Loucy (cell line): ENCODE data around the gene APLF.
"Not testable (repeated sequence)": the region's sequence is repeated elsewhere in the genome, so short reads cannot be mapped to it uniquely, and the experiment has no call there.

Experiments used
- H2AFZ ChIP-seq: fragments of 200-600 bp; sonication (generic); 2 replicates; pipeline ENCODE4 v1.6.0; 2016; ENCODE audit warnings: antibody characterized with exemption, mild to moderate bottlenecking, low read length, moderate library complexity
- H3F3A ChIP-seq: fragments of 200-600 bp; 2 replicates; pipeline ENCODE4 v1.6.0; 2016; ENCODE audit warnings: antibody characterized with exemption, low read depth, mild to moderate bottlenecking
- H3K27me3 ChIP-seq: fragments of 200-600 bp; sonication (generic); 2 replicates; pipeline ENCODE4 v1.6.1; 2014; ENCODE audit warnings: low read length, mild to moderate bottlenecking; ENCODE audit not compliant: insufficient read depth, poor library complexity, severe bottlenecking
- H3K36me3 ChIP-seq: fragments of 200-600 bp; sonication (generic); 2 replicates; pipeline ENCODE4 v1.6.1; 2016; ENCODE audit warnings: low read length; ENCODE audit not compliant: insufficient read depth
- H3K4me1 ChIP-seq: fragments of 200-600 bp; sonication (generic); 2 replicates; pipeline ENCODE4 v1.5.1; 2014; ENCODE audit warnings: low read length, mild to moderate bottlenecking; ENCODE audit not compliant: insufficient read depth, poor library complexity, severe bottlenecking
- H3K4me2 ChIP-seq: fragments of 200-600 bp; sonication (generic); 2 replicates; pipeline ENCODE4 v1.6.0; 2014; ENCODE audit warnings: antibody characterized with exemption, low read length, low read depth, mild to moderate bottlenecking; ENCODE audit not compliant: poor library complexity, severe bottlenecking
- H3K4me3 ChIP-seq: fragments of 200-600 bp; sonication (generic); 2 replicates; pipeline ENCODE4 v1.5.1; 2014; ENCODE audit warnings: low read length, mild to moderate bottlenecking, mixed read lengths; ENCODE audit not compliant: poor library complexity, severe bottlenecking
- H3K79me2 ChIP-seq: fragments of 200-600 bp; sonication (generic); 2 replicates; pipeline ENCODE4 v1.6.1; 2014; ENCODE audit warnings: low read length; ENCODE audit not compliant: insufficient read depth
- H3K9ac ChIP-seq: fragments of 200-600 bp; sonication (generic); 2 replicates; pipeline ENCODE4 v1.6.0; 2014; ENCODE audit warnings: mild to moderate bottlenecking, low read depth, low read length, moderate library complexity; ENCODE audit not compliant: poor library complexity, severe bottlenecking
- H3K9me2 ChIP-seq: fragments of 200-600 bp; sonication (generic); replicated peaks from 2 replicates; pipeline ENCODE4 v1.6.1; 2016; ENCODE audit warnings: low read depth, low read length, mixed read lengths
- H3K9me3 ChIP-seq: fragments of 200-600 bp; sonication (generic); 2 replicates; pipeline ENCODE4 v1.6.1; 2014; ENCODE audit warnings: mild to moderate bottlenecking, antibody characterized with exemption, low read length, low read depth; ENCODE audit not compliant: insufficient read depth
- H4K20me1 ChIP-seq: fragments of 200-600 bp; sonication (generic); 2 replicates; pipeline ENCODE4 v1.6.0; 2014; ENCODE audit warnings: antibody characterized with exemption, low read length, mild to moderate bottlenecking; ENCODE audit not compliant: insufficient read depth, poor library complexity, severe bottlenecking
- EZH2phosphoT487 ChIP-seq: fragments of 200-600 bp; IDR thresholded peaks from 2 replicates; pipeline ENCODE4 v1.6.1; 2018; ENCODE audit warnings: antibody characterized with exemption, mild to moderate bottlenecking, moderate library complexity, borderline replicate concordance
- TF ChIP-seq, protein P1 (sequence below): fragments of 200-600 bp; sonication (generic); conservative IDR thresholded peaks from 2 replicates; pipeline ENCODE4 v1.5.1; 2014; ENCODE audit warnings: mild to moderate bottlenecking, antibody characterized with exemption, low read length

APLF gene

DNA sequence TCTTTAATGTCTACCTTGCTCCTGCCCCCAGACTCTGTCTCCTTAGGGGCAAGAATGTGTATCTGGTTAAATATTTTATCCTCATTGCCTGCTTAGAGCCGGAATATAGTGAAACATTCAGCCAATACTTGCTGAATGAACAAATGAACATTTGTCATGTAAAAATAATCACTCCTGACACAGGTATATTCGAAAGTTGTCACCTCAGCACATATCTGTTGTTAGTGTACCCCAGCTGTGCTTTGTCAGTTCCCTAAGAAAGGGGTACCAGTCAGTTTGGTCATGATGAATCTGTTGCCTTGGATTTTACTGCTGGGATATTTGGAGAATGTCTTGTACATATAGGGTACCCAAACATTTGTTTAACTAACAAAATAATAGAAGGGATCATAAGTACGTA, 99.0 kb downstream of the APLF start:
- Histone ChIP-seq H3K79me2 (no peaks in the 10 kb centered on the region), H3K4me3 (no peak overlapping the region), H3K4me1 (no peaks in the 10 kb centered on the region), H3K9ac (no peak overlapping the region), H3K4me2 (no peak overlapping the region), H3K9me2 (no peaks in the 10 kb centered on the region), H4K20me1 (no peaks in the 10 kb centered on the region), H3K9me3 (no peaks in the 10 kb centered on the region), H2AFZ (no peak overlapping the region), H3K27me3 (peaks cover 36% of the 10 kb centered on the region), H3F3A (no peaks in the 10 kb centered on the region), H3K36me3 (no peaks in the 10 kb centered on the region)
- no peak for TF ChIP-seq EZH2phosphoT487
- TF ChIP-seq, protein P1, sequence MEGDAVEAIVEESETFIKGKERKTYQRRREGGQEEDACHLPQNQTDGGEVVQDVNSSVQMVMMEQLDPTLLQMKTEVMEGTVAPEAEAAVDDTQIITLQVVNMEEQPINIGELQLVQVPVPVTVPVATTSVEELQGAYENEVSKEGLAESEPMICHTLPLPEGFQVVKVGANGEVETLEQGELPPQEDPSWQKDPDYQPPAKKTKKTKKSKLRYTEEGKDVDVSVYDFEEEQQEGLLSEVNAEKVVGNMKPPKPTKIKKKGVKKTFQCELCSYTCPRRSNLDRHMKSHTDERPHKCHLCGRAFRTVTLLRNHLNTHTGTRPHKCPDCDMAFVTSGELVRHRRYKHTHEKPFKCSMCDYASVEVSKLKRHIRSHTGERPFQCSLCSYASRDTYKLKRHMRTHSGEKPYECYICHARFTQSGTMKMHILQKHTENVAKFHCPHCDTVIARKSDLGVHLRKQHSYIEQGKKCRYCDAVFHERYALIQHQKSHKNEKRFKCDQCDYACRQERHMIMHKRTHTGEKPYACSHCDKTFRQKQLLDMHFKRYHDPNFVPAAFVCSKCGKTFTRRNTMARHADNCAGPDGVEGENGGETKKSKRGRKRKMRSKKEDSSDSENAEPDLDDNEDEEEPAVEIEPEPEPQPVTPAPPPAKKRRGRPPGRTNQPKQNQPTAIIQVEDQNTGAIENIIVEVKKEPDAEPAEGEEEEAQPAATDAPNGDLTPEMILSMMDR, result no peak

DNA sequence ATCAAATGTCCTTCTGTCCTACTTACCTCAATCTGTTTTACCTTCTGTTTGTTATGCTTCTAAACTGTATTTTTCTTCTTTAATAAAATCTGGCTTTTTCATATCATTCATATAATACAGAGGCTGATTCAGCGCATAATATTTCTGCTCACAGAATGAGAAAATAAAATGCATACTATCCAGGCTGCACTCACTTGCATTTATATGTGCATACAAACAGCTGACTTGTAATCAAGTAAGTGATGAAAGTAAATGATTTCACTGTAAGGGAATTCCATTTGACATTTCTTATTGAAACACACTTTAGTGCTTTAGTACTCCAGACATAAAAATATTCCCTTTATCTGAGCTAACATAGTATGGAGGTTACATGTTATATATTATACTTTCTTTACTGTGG, 100.7 kb downstream of the APLF start:
- Histone ChIP-seq H3K9ac (no peak overlapping the region), H3K9me3 (no peaks in the 10 kb centered on the region), H3K4me1 (no peaks in the 10 kb centered on the region), H3F3A (no peaks in the 10 kb centered on the region), H3K36me3 (no peaks in the 10 kb centered on the region), H3K27me3 (peaks cover 22% of the 10 kb centered on the region), H4K20me1 (no peaks in the 10 kb centered on the region), H3K79me2 (no peaks in the 10 kb centered on the region), H2AFZ (no peak overlapping the region), H3K4me3 (no peak overlapping the region), H3K4me2 (no peak overlapping the region), H3K9me2 (no peaks in the 10 kb centered on the region)
- no peak for TF ChIP-seq EZH2phosphoT487
- TF ChIP-seq, protein P1, result no peak

DNA sequence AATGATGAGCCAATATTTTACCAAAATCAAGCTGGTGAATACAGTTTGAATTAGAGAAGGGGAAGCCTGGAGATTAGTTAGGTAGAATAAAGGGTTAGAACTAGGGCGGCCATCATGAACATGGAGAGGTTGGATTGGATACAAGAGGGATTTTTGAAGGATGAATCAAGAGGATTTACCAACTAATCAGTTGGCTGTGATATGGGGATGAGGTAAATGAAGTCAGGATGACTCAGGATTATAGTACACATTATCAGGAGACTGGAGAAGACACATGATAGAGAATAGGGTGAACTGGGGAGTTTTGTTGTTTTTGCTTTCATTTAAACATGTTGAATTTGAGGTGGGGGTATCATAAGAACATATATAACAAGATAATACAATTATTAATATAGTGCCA, 102.2 kb downstream of the APLF start:
- Histone ChIP-seq H3K4me1 (no peaks in the 10 kb centered on the region), H2AFZ (no peak overlapping the region), H3K9me2 (no peaks in the 10 kb centered on the region), H4K20me1 (no peaks in the 10 kb centered on the region), H3K4me2 (no peak overlapping the region), H3K27me3 (peaks cover 8% of the 10 kb centered on the region), H3K79me2 (no peaks in the 10 kb centered on the region), H3K9me3 (no peaks in the 10 kb centered on the region), H3K4me3 (no peak overlapping the region), H3F3A (no peaks in the 10 kb centered on the region), H3K36me3 (no peaks in the 10 kb centered on the region), H3K9ac (no peak overlapping the region)
- TF ChIP-seq EZH2phosphoT487, result no peak
- TF ChIP-seq, protein P1, result no peak

DNA sequence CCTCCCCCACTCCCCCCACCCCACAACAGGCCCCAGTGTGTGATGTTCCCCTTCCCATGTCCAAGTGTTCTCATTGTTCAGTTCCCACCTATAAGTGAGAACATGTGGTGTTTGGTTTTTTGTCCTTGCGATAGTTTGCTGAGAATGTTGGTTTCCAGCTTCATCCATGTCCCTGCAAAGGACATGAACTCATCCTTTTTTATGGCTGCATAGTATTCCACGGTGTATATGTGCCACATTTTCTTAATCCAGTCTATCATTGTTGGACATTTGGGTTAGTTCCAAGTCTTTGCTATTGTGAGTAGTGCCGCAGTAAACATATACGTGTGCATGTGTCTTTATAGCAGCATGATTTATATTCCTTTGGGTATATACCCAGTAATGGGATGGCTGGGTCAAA, 103.0 kb downstream of the APLF start:
- not testable (repeated sequence) for H3K9me2 ChIP-seq, H3K36me3 ChIP-seq, H3F3A ChIP-seq, H4K20me1 ChIP-seq, H2AFZ ChIP-seq, H3K4me3 ChIP-seq, H3K4me2 ChIP-seq, H3K9ac ChIP-seq, H3K79me2 ChIP-seq, H3K4me1 ChIP-seq, H3K9me3 ChIP-seq, H3K27me3 ChIP-seq
